ENCODE data around the gene STK32B.

- no peak for TF ChIP-seq CTCF (conservative IDR thresholded peaks at IDR 0.05; ENCODE audit: low read depth in 2 of 2)
- TF ChIP-seq POLR2AphosphoS5 (IDR thresholded peaks at IDR 0.05; ENCODE audit: low read depth), result no peak
- TF ChIP-seq REST (IDR thresholded peaks at IDR 0.05; ENCODE audit: unreplicated experiment), result no peak
- no peak for TF ChIP-seq EZH2 (IDR thresholded peaks at IDR 0.05; ENCODE audit: low read depth, unreplicated experiment)
- no peak for TF ChIP-seq EZH2phosphoT487 (IDR thresholded peaks at IDR 0.05; ENCODE audit: unreplicated experiment)
- no peak for TF ChIP-seq JUNB (IDR thresholded peaks at IDR 0.05; ENCODE audit: unreplicated experiment)
Measured at GRCh38 chr4:5146248-5146647, 95.0 kb downstream of the STK32B start.
